ENCODE results near the gene GCNT3.

Gene GCNT3

GRCh38 chr15:59611276-59612260, at the start of gene GCNT3:
TSS of gene GCNT3 (plus strand) at chr15:59611783. CDS start at chr15:59618239, 6,456 bp downstream.
- H3K27me3 Mint-ChIP-seq, result peaks cover 4 to 19% of the 10 kb centered on the region in 2 donors
- no peak within 1 kb of the TSS for H3K4me3 Mint-ChIP-seq
- peaks cover 8 to 10% of the 10 kb centered on the region in 2 donors for H3K9me3 Mint-ChIP-seq
- H3K27ac Mint-ChIP-seq, result peak within 1 kb of the TSS; percentile 67
- ATAC-seq (replicated peaks), result peak in 1 of 2 donors; percentile 54
- H3K36me3 Mint-ChIP-seq, result peaks cover 3 to 11% of the 10 kb centered on the region in 2 donors
- DNase-seq, result no peak
- peaks cover 11 to 21% of the 10 kb centered on the region in 2 donors for H3K4me1 Mint-ChIP-seq

DNA sequence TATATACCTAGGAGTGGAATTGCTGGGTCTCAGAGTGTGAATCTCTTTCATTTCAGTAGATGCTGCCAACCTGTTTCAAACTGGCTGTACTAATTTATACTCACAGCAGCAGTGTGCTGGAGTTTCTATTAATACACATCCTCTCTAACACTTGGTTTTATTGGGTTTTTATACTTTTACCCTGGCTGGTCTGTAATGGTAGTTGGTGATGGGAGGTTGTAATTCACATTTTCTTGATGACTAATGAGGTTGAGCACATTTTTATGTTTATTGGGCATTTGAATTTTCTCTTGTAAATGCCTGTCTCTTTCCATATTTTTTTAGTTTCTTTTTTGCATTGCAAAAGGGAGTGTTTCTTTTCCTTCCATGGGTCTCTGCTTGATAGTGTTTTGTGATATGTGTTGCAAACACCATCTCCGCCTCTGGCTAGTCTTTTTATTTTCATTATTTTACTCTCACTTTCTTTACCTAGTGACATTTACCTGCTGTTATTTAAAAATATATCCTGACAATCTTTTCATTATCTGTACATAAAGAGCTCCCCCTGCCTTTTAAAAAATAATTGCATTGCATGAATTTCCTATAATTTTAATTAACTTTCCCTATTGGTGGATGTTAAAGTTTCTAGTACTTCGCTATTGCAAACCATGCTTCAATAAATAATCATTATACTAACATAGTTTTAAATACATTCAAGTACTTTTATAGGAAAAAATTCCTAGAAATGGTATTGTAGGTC, 49.0 kb upstream of the GCNT3 start:
- H3K4me3 Mint-ChIP-seq, result no peak overlapping the region
- DNase-seq (no peak), ATAC-seq (replicated peaks) (no peak)
- peaks cover 0 to 4% of the 10 kb centered on the region in 2 donors for H3K4me1 Mint-ChIP-seq
- H3K27me3 Mint-ChIP-seq, result peaks cover 0 to 3% of the 10 kb centered on the region in 2 donors
- H3K36me3 Mint-ChIP-seq, result no peaks in the 10 kb centered on the region
- no peak overlapping the region for H3K27ac Mint-ChIP-seq
- no peaks in the 10 kb centered on the region for H3K9me3 Mint-ChIP-seq

DNA sequence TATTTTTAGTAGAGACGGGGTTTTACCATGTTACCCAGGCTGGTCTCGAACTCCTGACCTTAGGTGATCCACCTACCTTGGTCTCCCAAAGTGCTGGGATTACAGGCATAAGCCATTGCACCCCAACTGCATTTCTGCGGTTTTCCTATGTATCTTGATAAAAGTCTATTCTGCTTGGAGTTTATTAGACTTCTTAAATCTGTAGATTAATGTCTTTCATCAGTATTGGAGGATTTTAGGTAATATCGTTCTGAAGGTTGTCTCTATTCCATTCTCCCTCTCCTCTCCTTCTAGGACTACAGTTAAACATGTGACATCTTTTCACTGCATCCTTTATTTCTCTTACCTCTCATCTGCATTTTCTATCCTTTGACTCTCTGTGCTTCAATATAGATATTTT, 46.3 kb upstream of the GCNT3 start:
- Mint-ChIP-seq H3K27me3 (peaks cover 0 to 6% of the 10 kb centered on the region in 2 donors), H3K9me3 (no peaks in the 10 kb centered on the region), H3K27ac (no peak overlapping the region), H3K4me1 (no peaks in the 10 kb centered on the region), H3K4me3 (no peak overlapping the region), H3K36me3 (no peaks in the 10 kb centered on the region)
- DNase-seq (no peak), ATAC-seq (replicated peaks) (no peak)

- DNase-seq (no peak), ATAC-seq (replicated peaks) (no peak)
- Mint-ChIP-seq H3K36me3 (no peaks in the 10 kb centered on the region), H3K9me3 (no peaks in the 10 kb centered on the region), H3K27me3 (peaks cover 0 to 9% of the 10 kb centered on the region in 2 donors), H3K4me3 (no peak overlapping the region), H3K4me1 (no peaks in the 10 kb centered on the region), H3K27ac (no peak overlapping the region)
Measured at GRCh38 chr15:59567324-59567723, 44.3 kb upstream of the GCNT3 start.

- H3K36me3 Mint-ChIP-seq, result no peaks in the 10 kb centered on the region
- no peaks in the 10 kb centered on the region for H3K4me1 Mint-ChIP-seq
- no peak for DNase-seq
- H3K27me3 Mint-ChIP-seq, result peaks cover 0 to 10% of the 10 kb centered on the region in 2 donors
- peak in 1 of 2 donors; percentile 25 for ATAC-seq (replicated peaks)
- H3K27ac Mint-ChIP-seq, result no peak overlapping the region
- no peaks in the 10 kb centered on the region for H3K9me3 Mint-ChIP-seq
- H3K4me3 Mint-ChIP-seq, result no peak overlapping the region
Measured at GRCh38 chr15:59569477-59569876, 42.1 kb upstream of the GCNT3 start.

DNA sequence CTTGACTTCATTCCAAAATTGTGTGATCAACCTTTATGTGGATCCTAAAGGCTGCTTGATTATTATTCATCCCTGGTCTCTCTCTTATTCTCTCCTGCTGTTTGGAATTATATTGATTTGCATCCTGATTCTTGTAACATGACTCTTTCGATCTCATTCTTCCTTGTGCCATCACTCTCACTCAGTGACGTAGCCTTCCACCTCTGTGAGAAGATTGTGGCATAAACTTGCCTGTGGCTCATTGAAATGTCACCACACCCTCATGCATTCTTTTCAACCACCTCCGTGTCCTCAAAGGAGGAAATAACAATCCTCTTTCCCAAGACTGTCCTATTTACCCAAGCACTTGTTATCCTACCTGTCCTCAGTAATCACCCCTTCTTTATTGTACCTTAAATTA, 41.3 kb upstream of the GCNT3 start:
- Mint-ChIP-seq H3K27me3 (peaks cover 0 to 10% of the 10 kb centered on the region in 2 donors), H3K27ac (no peak overlapping the region), H3K4me3 (no peak overlapping the region), H3K9me3 (no peaks in the 10 kb centered on the region), H3K4me1 (no peaks in the 10 kb centered on the region), H3K36me3 (no peaks in the 10 kb centered on the region)
- no peak for DNase-seq
- ATAC-seq (replicated peaks), result no peak

GRCh38 chr15:59571606-59572005, 40.0 kb upstream of the GCNT3 start:
- no peak for ATAC-seq (replicated peaks)
- DNase-seq, result no peak
- Mint-ChIP-seq H3K4me3 (no peak overlapping the region), H3K36me3 (no peaks in the 10 kb centered on the region), H3K9me3 (no peaks in the 10 kb centered on the region), H3K27me3 (peaks cover 0 to 10% of the 10 kb centered on the region in 2 donors), H3K27ac (no peak overlapping the region), H3K4me1 (no peaks in the 10 kb centered on the region)

DNA sequence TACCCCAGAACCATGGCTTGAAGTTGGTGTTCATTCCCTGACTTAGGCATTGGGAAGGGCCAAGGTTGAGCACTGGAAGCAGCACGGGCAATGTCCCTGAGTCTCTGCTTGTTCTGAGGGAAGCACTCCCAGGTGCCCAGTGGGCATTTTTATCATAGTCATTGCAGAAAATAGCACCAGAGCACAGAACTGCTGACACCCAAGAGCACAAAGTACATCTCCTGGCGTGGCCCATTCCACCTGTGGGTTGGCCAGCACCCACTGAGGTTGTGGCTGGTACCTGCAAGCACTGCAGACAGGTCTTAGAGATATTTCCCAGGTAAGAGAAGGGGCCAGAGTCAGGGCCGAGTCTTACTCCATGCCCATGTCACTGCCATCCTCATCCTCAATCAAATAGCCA, 28.5 kb upstream of the GCNT3 start:
- ATAC-seq (replicated peaks) (no peak), DNase-seq (no peak)
- Mint-ChIP-seq H3K27ac (no peak overlapping the region), H3K36me3 (no peaks in the 10 kb centered on the region), H3K9me3 (no peaks in the 10 kb centered on the region), H3K4me3 (no peak overlapping the region), H3K27me3 (peaks cover 5 to 11% of the 10 kb centered on the region in 2 donors), H3K4me1 (no peaks in the 10 kb centered on the region)

DNA sequence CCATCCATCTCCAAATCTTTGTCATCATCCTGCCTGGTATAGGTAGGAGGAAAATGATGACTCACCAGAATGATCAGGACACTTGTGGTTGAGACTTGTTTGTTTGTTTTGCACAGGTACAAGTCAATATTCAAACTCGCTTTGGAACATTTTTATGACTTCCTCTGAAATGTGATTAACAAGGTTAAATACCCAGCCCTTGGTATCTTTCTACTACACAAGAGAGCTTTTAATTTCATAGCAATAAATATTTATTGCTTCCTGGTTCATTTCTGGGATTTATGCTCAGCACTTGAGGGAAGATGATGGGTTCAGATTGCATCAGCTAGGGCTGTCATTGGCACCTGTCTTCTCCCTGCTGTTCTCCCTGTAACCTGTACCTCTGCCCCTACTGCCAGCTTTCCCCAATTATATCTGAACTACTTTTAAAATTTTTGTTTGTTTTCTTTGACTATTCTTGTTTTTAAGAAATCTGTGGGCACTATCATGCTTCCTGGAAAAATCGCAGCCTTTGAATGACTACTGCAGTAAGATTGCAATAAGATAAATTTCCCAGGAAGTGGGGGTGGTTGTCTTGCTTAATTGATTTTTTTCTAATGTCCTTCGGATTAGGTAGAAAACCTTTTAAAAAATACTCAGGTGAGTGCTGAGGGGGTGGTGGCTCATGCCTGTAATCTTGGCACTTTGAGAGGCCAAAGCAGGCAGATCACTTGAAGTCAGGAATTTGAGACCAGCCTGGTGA, 24.3 kb upstream of the GCNT3 start:
- Mint-ChIP-seq H3K27me3 (peaks cover 22 to 23% of the 10 kb centered on the region in 2 donors), H3K4me1 (peaks cover 0 to 2% of the 10 kb centered on the region in 2 donors), H3K4me3 (no peak overlapping the region), H3K36me3 (no peaks in the 10 kb centered on the region), H3K27ac (no peak overlapping the region), H3K9me3 (no peaks in the 10 kb centered on the region)
- DNase-seq (no peak), ATAC-seq (replicated peaks) (no peak)

DNA sequence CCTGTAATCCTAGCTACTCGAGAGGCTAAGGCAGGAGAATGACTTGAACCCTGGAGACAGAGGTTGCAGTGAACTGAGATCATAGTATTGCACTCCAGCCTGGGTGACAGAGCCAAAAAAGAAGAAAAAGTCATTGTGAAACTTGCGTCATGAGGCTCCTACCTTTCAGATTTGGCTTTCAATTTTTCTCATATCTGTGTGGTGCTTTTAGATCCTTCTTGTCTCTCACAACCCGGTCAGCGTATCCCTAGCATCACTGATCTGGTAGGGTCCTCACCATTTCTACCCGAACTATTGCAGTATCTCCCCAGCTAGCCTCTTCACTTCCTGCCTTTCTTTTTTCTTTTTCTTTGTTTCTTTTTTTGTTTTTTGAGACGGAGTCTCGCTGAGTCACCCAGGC, 21.6 kb upstream of the GCNT3 start:
- no peak overlapping the region for H3K27ac Mint-ChIP-seq
- DNase-seq, result no peak
- H3K9me3 Mint-ChIP-seq, result no peaks in the 10 kb centered on the region
- no peak overlapping the region for H3K4me3 Mint-ChIP-seq
- peaks cover 14 to 21% of the 10 kb centered on the region in 2 donors for H3K27me3 Mint-ChIP-seq
- no peaks in the 10 kb centered on the region for H3K36me3 Mint-ChIP-seq
- no peak for ATAC-seq (replicated peaks)
- peaks cover 0 to 2% of the 10 kb centered on the region in 2 donors for H3K4me1 Mint-ChIP-seq

- H3K27ac Mint-ChIP-seq, result no peak overlapping the region
Measured at GRCh38 chr15:59591356-59591755, 20.2 kb upstream of the GCNT3 start.

GRCh38 chr15:59594493-59594942, 17.1 kb upstream of the GCNT3 start:
- H3K27me3 Mint-ChIP-seq, result peaks cover 24 to 35% of the 10 kb centered on the region in 2 donors
- H3K36me3 Mint-ChIP-seq, result no peaks in the 10 kb centered on the region
- peaks cover 0 to 2% of the 10 kb centered on the region in 2 donors for H3K4me1 Mint-ChIP-seq
- ATAC-seq (replicated peaks) (no peak), DNase-seq (no peak)
- no peak overlapping the region for H3K27ac Mint-ChIP-seq
- no peaks in the 10 kb centered on the region for H3K9me3 Mint-ChIP-seq
- no peak overlapping the region for H3K4me3 Mint-ChIP-seq

More at GRCh38 chr15:59591356-59591755, 20.2 kb upstream of the GCNT3 start:
- DNase-seq (no peak), ATAC-seq (replicated peaks) (no peak)
- peaks cover 16 to 25% of the 10 kb centered on the region in 2 donors for H3K27me3 Mint-ChIP-seq
- H3K4me3 Mint-ChIP-seq, result no peak overlapping the region
- H3K36me3 Mint-ChIP-seq, result no peaks in the 10 kb centered on the region
- no peaks in the 10 kb centered on the region for H3K9me3 Mint-ChIP-seq
- H3K4me1 Mint-ChIP-seq, result peaks cover 0 to 2% of the 10 kb centered on the region in 2 donors

DNA sequence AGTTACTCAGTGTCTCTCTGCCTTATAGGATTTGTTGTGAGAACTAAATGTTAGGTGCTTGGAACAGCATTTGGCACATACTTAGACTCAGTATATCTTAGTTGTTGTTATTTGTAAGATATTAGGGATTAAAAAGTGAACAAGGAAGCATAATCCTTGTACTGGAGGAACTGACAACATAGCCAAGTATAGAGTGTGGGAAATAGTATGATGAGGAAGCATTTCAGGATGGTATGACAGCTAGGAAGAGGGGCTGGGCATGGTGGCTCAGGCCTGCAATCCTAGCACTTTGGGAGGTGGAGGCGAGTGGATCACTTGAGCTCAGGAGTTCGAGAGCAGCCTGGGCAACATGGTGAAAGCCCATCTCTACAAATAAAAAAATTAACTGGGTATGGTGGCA, 16.6 kb upstream of the GCNT3 start:
- H3K36me3 Mint-ChIP-seq, result no peaks in the 10 kb centered on the region
- peaks cover 0 to 2% of the 10 kb centered on the region in 2 donors for H3K4me1 Mint-ChIP-seq
- H3K9me3 Mint-ChIP-seq, result no peaks in the 10 kb centered on the region
- DNase-seq (no peak), ATAC-seq (replicated peaks) (no peak)
- H3K27me3 Mint-ChIP-seq, result peaks cover 23 to 35% of the 10 kb centered on the region in 2 donors
- no peak overlapping the region for H3K27ac Mint-ChIP-seq
- no peak overlapping the region for H3K4me3 Mint-ChIP-seq

GRCh38 chr15:59595434-59595915, 16.1 kb upstream of the GCNT3 start:
- ATAC-seq (replicated peaks) (no peak), DNase-seq (no peak)
- Mint-ChIP-seq H3K27me3 (peaks cover 23 to 35% of the 10 kb centered on the region in 2 donors), H3K27ac (no peak overlapping the region), H3K4me3 (no peak overlapping the region), H3K9me3 (no peaks in the 10 kb centered on the region), H3K36me3 (no peaks in the 10 kb centered on the region), H3K4me1 (peaks cover 0 to 2% of the 10 kb centered on the region in 2 donors)
